A549 (cell line): ENCODE results near the gene CYP3A4. TPM values are rescaled to one million over a fixed set of nuclear protein-coding genes. Genes with fewer than 3 reads are reported as not detected.

ENCODE experiments used
- ATAC-seq, 2 experiments: fragments of 200-7000 bp in 1 of 2; fragments of >200 bp in 1 of 2; cut with Nextera tagmentation in 1 of 2; cut with Tn5 transposase in 1 of 2; 3 replicates each; pipeline versions ENCODE4 v1.8.0 to v1.9.1; 2018 to 2020; ENCODE audit warnings: mild to moderate bottlenecking in 1 of 2, moderate library complexity in 1 of 2
- CTCF ChIA-PET: fragments of 300-600 bp; sonication (Branson Sonifier 250); formaldehyde crosslinking; extraction: SDS; loops from one replicate; lab custom pipeline; 2021; ENCODE audit warnings: antibody characterized with exemption, inconsistent platforms; lab: Yijun Ruan, JAX
- POLR2A ChIA-PET: fragments of 350-600 bp; formaldehyde crosslinking; extraction: SDS; loops from one replicate; lab custom pipeline; 2021; ENCODE audit warnings: antibody characterized with exemption, inconsistent platforms; lab: Yijun Ruan, JAX
- DNase-seq, 2 experiments: peaks; one replicate each; pipeline versions ENCODE4 v3.0.0 to v3.0.0-alpha.2; 2011 to 2016; ENCODE audit warnings: low read depth in 1 of 2, low spot score in 1 of 2
- FAIRE-seq: peaks from 2 replicates; lab custom pipeline; 2011; peaks lifted over from hg19 to GRCh38; lab: Jason Lieb, UNC
- H3K27ac ChIP-seq, 2 experiments: fragments of >200 bp; sonication (Bioruptor Twin); formaldehyde crosslinking; 3 replicates each; pipeline ENCODE4 v1.5.1; 2016 to 2017
- H3K4me1 ChIP-seq: fragments of >200 bp; sonication (Bioruptor Twin); formaldehyde crosslinking; 3 replicates; pipeline ENCODE4 v1.6.1; 2016
- H3K4me2 ChIP-seq: fragments of >200 bp; sonication (Bioruptor Twin); formaldehyde crosslinking; 3 replicates; pipeline ENCODE4 v1.6.1; 2016
- H3K4me3 ChIP-seq: fragments of >200 bp; sonication (Bioruptor Twin); formaldehyde crosslinking; 3 replicates; pipeline ENCODE4 v1.5.1; 2016
- H3K9me3 ChIP-seq: fragments of >200 bp; sonication (Bioruptor Twin); formaldehyde crosslinking; 3 replicates; pipeline ENCODE4 v1.6.1; 2016
- BHLHE40 ChIP-seq: IDR thresholded peaks from 2 replicates; pipeline ENCODE4 v1.6.1; 2012; ENCODE audit warnings: low read depth, low read length, inconsistent platforms
- CEBPB ChIP-seq, 2 experiments: fragments of >200 bp in 1 of 2; sonication (Bioruptor Twin) in 1 of 2; formaldehyde crosslinking in 1 of 2; IDR thresholded peaks; 2 replicates each; pipeline ENCODE4 v1.6.1; 2012 to 2016
- CTCF ChIP-seq: fragments of >200 bp; sonication (Bioruptor Twin); formaldehyde crosslinking; IDR thresholded peaks from 3 replicates; pipeline ENCODE4 v1.5.1; 2016
- E2F6 ChIP-seq: IDR thresholded peaks from 2 replicates; pipeline ENCODE4 v1.6.1; 2012; ENCODE audit warnings: low read depth, borderline replicate concordance
- EP300 ChIP-seq, 2 experiments: fragments of >200 bp; sonication (Bioruptor Twin); formaldehyde crosslinking; IDR thresholded peaks; 2 replicates in 1 of 2; 3 replicates in 1 of 2; pipeline ENCODE4 v1.6.1; 2016 to 2017
- ESRRA ChIP-seq: fragments of 150-350 bp; IDR thresholded peaks from 2 replicates; pipeline ENCODE4 v1.6.1; 2014; ENCODE audit warnings: mild to moderate bottlenecking, low read length, borderline replicate concordance
- FOSL2 ChIP-seq, 2 experiments: fragments of 450-650 bp in 1 of 2; fragments of >200 bp in 1 of 2; sonication (Bioruptor Twin) in 1 of 2; formaldehyde crosslinking; IDR thresholded peaks; 2 replicates each; pipeline versions ENCODE4 v1.5.0 to v1.6.1; 2016 to 2020; ENCODE audit warnings: mild to moderate bottlenecking in 1 of 2, moderate library complexity in 1 of 2
- FOXS1 ChIP-seq: fragments of 250-450 bp; sonication (Bioruptor Pico); IDR thresholded peaks from 2 replicates; pipeline ENCODE4 v1.5.0; 2020; ENCODE audit warnings: mild to moderate bottlenecking, moderate library complexity
- HDAC2 ChIP-seq: fragments of 200-600 bp; sonication (generic); IDR thresholded peaks from 2 replicates; pipeline ENCODE4 v1.6.1; 2016
- HEYL ChIP-seq: fragments of 250-450 bp; sonication (Bioruptor Pico); IDR thresholded peaks from 2 replicates; pipeline ENCODE4 v1.8.0; 2021; ENCODE audit warnings: mild to moderate bottlenecking, moderate library complexity
- HOXA7 ChIP-seq: fragments of 250-450 bp; sonication (Bioruptor Pico); IDR thresholded peaks from 2 replicates; pipeline ENCODE4 v1.5.0; 2020; ENCODE audit warnings: mild to moderate bottlenecking, moderate library complexity
- JUN ChIP-seq, 2 experiments: fragments of >200 bp; sonication (Bioruptor Twin); formaldehyde crosslinking; IDR thresholded peaks; 2 replicates in 1 of 2; 3 replicates in 1 of 2; pipeline ENCODE4 v1.6.1; 2016 to 2017
- JUNB ChIP-seq: fragments of >200 bp; sonication (Bioruptor Twin); formaldehyde crosslinking; IDR thresholded peaks from 2 replicates; pipeline ENCODE4 v1.6.1; 2016
- KDM1A ChIP-seq: fragments of 200-600 bp; sonication (generic); IDR thresholded peaks from 2 replicates; pipeline ENCODE4 v1.6.1; 2016; ENCODE audit warnings: low read depth, mild to moderate bottlenecking
- MAFK ChIP-seq: fragments of 450-650 bp; IDR thresholded peaks from 2 replicates; pipeline ENCODE4 v1.6.1; 2014; ENCODE audit not compliant: partially characterized antibody
- MAX ChIP-seq: IDR thresholded peaks from 2 replicates; pipeline ENCODE4 v1.6.1; 2012
- PBX3 ChIP-seq: IDR thresholded peaks from 2 replicates; pipeline ENCODE4 v1.6.1; 2012
- RAD21 ChIP-seq, 2 experiments: fragments of >200 bp in 1 of 2; sonication (Bioruptor Twin) in 1 of 2; formaldehyde crosslinking in 1 of 2; IDR thresholded peaks in 1 of 2; conservative IDR thresholded peaks in 1 of 2; 2 replicates in 1 of 2; 3 replicates in 1 of 2; pipeline ENCODE4 v1.6.1; 2012 to 2018; ENCODE audit warnings: inconsistent platforms in 1 of 2
- REST ChIP-seq: fragments of 200-600 bp; sonication (generic); IDR thresholded peaks from 2 replicates; pipeline ENCODE4 v1.6.1; 2016; ENCODE audit warnings: antibody characterized with exemption, mild to moderate bottlenecking, moderate library complexity
- SREBF2 ChIP-seq: fragments of 450-650 bp; IDR thresholded peaks from 2 replicates; pipeline ENCODE4 v1.6.1; 2014; ENCODE audit warnings: mild to moderate bottlenecking, moderate library complexity
- ZFP36 ChIP-seq: fragments of 450-650 bp; IDR thresholded peaks from 2 replicates; pipeline ENCODE4 v1.6.1; 2014; ENCODE audit warnings: borderline replicate concordance; ENCODE audit not compliant: partially characterized antibody
- WGBS: methylation state at CpG from one replicate; pipeline ENCODE4 v1.1.6; 2017; ENCODE audit errors: missing lambda C conversion rate; 5-methylcytosine and 5-hydroxymethylcytosine counted together
- polyA plus RNA-seq, 4 experiments: library from polyadenylated mRNA; depleted of rRNA in 3 of 4; stranded (reverse); fragments of >200 nt; fragmentation: RNase III in 1 of 4; extraction: RNeasy Plus Mini Kit Qiagen cat#74134 plus additional on column Dnase treatment in 1 of 4; gene quantifications; 2 replicates in 3 of 4; 3 replicates in 1 of 4; pipeline ENCODE4 v1.2.3, GENCODE V29; 2011 to 2017

CYP3A4 gene
- polyA plus RNA-seq, 2 of the 4 experiments (the other 2 are of a cell fraction), result 0.03 TPM; not detected in 1

- no peak for ATAC-seq
- peaks cover 12% of the 10 kb centered on the region for H3K4me1 ChIP-seq
- TF ChIP-seq RAD21 (conservative IDR thresholded peaks at IDR 0.05 in 1 of 2, IDR thresholded peaks at IDR 0.05 in 1 of 2) (no peak), ZFP36 (no peak), REST (no peak), CEBPB (IDR thresholded peaks at IDR 0.05) (no peak), KDM1A (no peak)
- ChIA-PET CTCF (no interaction called here), POLR2A (no interaction called here)
- 96% methylated on average over 4 of the region's 4 CpGs for WGBS
- H3K27ac ChIP-seq, result no peak overlapping the region
- no peak overlapping the region for H3K4me3 ChIP-seq
- H3K4me2 ChIP-seq, result no peak overlapping the region
- no peak for FAIRE-seq
- DNase-seq, result no peak
- no peaks in the 10 kb centered on the region for H3K9me3 ChIP-seq
These were observed 52.2 kb downstream of the CYP3A4 start for GRCh38 chr7:99731638-99732374.

- ChIA-PET CTCF (no interaction called here), POLR2A (no interaction called here)
- Histone ChIP-seq H3K27ac (no peak overlapping the region), H3K4me2 (no peak overlapping the region), H3K9me3 (no peaks in the 10 kb centered on the region), H3K4me1 (peaks cover 12% of the 10 kb centered on the region), H3K4me3 (no peak overlapping the region)
- ATAC-seq (no peak), FAIRE-seq (no peak), DNase-seq (no peak)
- TF ChIP-seq MAX (no peak), HDAC2 (no peak), PBX3 (no peak), CEBPB (IDR thresholded peaks at IDR 0.05) (no peak), EP300 (IDR thresholded peaks at IDR 0.05) (no peak), MAFK (no peak), BHLHE40 (no peak), ESRRA (no peak)
- WGBS, result 85% methylated on average over 3 of the region's 3 CpGs
These were observed 53.0 kb downstream of the CYP3A4 start for GRCh38 chr7:99730992-99731391.

GRCh38 chr7:99730238-99730810 is 53.7 kb downstream of the CYP3A4 start:
- Histone ChIP-seq H3K4me2 (peak overlapping the region; percentile 47; the same call in 2 of the 3 replicates), H3K9me3 (no peaks in the 10 kb centered on the region), H3K4me1 (peaks cover 12% of the 10 kb centered on the region), H3K4me3 (no peak overlapping the region), H3K27ac (no peak overlapping the region; a peak in 1 of 6 replicates)
- DNase-seq, result no peak
- no peak for FAIRE-seq
- WGBS, result 84% methylated on average over 1 of the region's 1 CpG
- POLR2A ChIA-PET, result no interaction called here
- TF ChIP-seq HEYL (no peak), E2F6 (no peak), KDM1A (no peak), RAD21 (conservative IDR thresholded peaks at IDR 0.05 in 1 of 2, IDR thresholded peaks at IDR 0.05 in 1 of 2) (no peak), JUN (IDR thresholded peaks at IDR 0.05) (no peak), ZFP36 (no peak), SREBF2 (no peak), FOXS1 (CRISPR knock-in tag) (no peak), CTCF (no peak), FOSL2 (IDR thresholded peaks at IDR 0.05) (no peak), FOSL2 (CRISPR knock-in tag; IDR thresholded peaks at IDR 0.05) (no peak), HOXA7 (CRISPR knock-in tag) (no peak), JUNB (no peak), BHLHE40 (no peak)
- TF ChIP-seq, all 56 proteins: peak for 0
- CTCF ChIA-PET, result no interaction called here
- no peak for ATAC-seq
